ENCODE measurements around the gene FAM20C. TPM values are rescaled to one million over a fixed set of nuclear protein-coding genes. Genes with fewer than 3 reads are reported as not detected.

The FAM20C gene
- total RNA-seq, 1 donor from 2014 or later, result 1.3 TPM

DNA sequence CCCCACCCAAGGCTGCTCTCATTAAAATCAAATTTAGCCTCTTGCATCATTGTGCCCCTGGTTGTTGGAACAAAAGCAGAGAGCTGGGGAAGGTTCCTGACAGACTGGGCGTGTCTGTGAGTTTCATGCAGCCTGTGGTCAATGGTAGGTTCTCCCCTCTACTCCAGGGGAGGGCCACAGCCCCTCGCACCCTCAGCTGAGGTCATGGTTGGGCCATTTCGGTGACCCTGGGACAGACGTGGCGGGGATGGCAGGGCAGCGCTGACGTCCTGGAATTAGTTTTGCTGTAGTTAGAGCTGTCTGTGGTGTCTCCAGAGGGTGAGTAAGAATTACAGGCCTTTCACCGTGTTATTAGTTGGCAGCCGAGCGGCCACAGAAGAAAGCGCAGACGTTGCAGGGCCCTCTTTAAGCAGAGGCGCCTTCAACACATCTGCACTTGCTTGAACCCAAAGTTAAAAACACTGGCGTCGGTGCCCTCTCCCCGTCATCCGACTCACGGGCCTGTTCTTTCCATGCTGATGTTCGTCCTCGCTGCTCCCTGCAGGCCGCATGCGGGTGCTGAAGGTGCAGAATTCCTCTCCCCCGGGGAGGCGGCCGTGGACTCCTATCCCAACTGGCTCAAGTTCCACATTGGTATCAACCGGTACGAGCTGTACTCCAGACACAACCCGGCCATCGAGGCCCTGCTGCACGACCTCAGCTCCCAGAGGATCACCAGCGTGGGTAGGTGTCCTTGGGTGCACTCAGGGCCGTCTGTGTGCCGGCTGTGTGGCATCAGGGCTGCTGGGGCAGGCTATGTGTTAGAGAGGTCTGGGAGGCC is 2.8 kb downstream of the FAM20C start:
- Histone ChIP-seq H3K27me3 (ENCODE audit: control insufficient read depth, insufficient read depth, low read length) (peaks cover 3% of the 10 kb centered on the region), H3K4me3 (ENCODE audit: low read depth, low read length) (no peak overlapping the region), H3K36me3 (ENCODE audit: control insufficient read depth, insufficient read depth, low read length) (peaks cover 2% of the 10 kb centered on the region)
- no peak for FAIRE-seq
- TF ChIP-seq, protein P1, sequence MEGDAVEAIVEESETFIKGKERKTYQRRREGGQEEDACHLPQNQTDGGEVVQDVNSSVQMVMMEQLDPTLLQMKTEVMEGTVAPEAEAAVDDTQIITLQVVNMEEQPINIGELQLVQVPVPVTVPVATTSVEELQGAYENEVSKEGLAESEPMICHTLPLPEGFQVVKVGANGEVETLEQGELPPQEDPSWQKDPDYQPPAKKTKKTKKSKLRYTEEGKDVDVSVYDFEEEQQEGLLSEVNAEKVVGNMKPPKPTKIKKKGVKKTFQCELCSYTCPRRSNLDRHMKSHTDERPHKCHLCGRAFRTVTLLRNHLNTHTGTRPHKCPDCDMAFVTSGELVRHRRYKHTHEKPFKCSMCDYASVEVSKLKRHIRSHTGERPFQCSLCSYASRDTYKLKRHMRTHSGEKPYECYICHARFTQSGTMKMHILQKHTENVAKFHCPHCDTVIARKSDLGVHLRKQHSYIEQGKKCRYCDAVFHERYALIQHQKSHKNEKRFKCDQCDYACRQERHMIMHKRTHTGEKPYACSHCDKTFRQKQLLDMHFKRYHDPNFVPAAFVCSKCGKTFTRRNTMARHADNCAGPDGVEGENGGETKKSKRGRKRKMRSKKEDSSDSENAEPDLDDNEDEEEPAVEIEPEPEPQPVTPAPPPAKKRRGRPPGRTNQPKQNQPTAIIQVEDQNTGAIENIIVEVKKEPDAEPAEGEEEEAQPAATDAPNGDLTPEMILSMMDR (IDR thresholded peaks at IDR 0.05; ENCODE audit: insufficient read depth, low read length, severe bottlenecking), result no peak
- no peak for DNase-seq (ENCODE audit: low read depth)

DNA sequence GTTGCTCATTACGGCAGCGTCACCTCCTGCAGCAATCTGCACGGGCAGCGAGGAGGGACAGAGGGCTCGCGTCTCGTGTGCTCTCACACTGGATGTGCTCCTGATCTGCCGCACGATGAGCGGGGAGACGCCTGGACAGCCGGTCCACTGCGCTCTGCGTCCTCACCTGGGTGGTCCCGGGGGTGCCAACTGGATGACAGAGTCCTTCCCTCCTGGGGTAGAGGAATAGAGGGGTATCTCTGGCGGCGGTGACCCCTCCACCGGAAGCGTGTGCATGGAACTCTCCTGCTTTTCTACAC is 3.4 kb downstream of the FAM20C start:
- TF ChIP-seq, protein P1 (IDR thresholded peaks at IDR 0.05; ENCODE audit: insufficient read depth, low read length, severe bottlenecking), result no peak
- FAIRE-seq, result no peak
- no peak for DNase-seq (ENCODE audit: low read depth)
- peaks cover 2% of the 10 kb centered on the region for H3K36me3 ChIP-seq (ENCODE audit: control insufficient read depth, insufficient read depth, low read length)
- H3K4me3 ChIP-seq (ENCODE audit: low read depth, low read length), result no peak overlapping the region
- H3K27me3 ChIP-seq (ENCODE audit: control insufficient read depth, insufficient read depth, low read length), result peaks cover 3% of the 10 kb centered on the region

DNA sequence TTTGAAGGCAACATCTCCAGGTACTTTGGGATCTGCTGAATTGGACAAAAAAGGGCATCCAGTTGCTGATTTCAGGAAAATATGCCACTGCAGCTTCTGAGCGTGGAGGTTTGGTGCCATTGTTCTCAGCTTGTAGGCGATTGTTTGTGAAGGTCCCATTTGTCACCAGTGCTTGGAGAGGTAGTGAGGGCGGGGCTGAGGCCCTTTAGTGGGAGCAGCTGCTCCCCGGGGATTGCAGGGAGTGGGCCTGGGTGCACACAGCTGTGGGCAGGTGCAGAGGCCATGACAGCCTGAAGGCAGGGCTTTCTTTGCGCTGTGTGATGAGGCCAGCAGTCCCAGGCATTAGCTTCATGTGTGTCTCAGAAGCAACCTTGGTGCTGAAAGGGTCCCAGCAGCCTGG is 3.9 kb downstream of the FAM20C start:
- Histone ChIP-seq H3K27me3 (ENCODE audit: control insufficient read depth, insufficient read depth, low read length) (peaks cover 3% of the 10 kb centered on the region), H3K36me3 (ENCODE audit: control insufficient read depth, insufficient read depth, low read length) (peaks cover 2% of the 10 kb centered on the region), H3K4me3 (ENCODE audit: low read depth, low read length) (no peak overlapping the region)
- FAIRE-seq, result no peak
- DNase-seq (ENCODE audit: low read depth), result no peak
- TF ChIP-seq, protein P1 (IDR thresholded peaks at IDR 0.05; ENCODE audit: insufficient read depth, low read length, severe bottlenecking), result no peak

DNA sequence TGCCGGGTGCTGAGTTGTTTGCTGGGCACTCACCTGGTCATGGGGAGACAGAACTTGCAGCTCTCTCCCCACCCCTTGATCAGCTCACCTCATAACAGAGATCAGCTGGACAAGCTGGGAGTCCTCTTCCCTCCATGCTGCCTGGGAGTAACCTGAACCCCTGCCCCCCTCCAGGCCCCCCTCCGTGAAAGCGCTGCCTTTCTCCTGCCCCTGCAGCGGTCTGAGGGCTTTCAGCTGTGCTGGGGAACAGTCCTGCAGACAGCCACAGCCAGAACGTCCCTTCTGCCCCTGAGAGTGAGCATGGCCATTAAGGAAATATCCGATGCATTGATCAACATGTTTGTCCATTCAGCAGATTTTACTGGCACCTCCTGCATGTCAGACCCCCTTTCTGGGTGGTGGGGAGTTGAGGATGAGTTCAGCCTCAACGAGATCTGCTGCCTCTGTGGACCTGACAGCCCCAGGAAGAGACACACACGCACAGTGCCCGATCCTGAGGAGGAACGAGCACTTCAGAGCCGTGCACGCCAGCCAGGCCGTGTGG is 4.5 kb downstream of the FAM20C start:
- FAIRE-seq, result no peak
- TF ChIP-seq, protein P1 (IDR thresholded peaks at IDR 0.05; ENCODE audit: insufficient read depth, low read length, severe bottlenecking), result no peak
- DNase-seq (ENCODE audit: low read depth), result no peak
- Histone ChIP-seq H3K4me3 (ENCODE audit: low read depth, low read length) (no peak overlapping the region), H3K27me3 (ENCODE audit: control insufficient read depth, insufficient read depth, low read length) (peaks cover 3% of the 10 kb centered on the region), H3K36me3 (ENCODE audit: control insufficient read depth, insufficient read depth, low read length) (peaks cover 2% of the 10 kb centered on the region)

DNA sequence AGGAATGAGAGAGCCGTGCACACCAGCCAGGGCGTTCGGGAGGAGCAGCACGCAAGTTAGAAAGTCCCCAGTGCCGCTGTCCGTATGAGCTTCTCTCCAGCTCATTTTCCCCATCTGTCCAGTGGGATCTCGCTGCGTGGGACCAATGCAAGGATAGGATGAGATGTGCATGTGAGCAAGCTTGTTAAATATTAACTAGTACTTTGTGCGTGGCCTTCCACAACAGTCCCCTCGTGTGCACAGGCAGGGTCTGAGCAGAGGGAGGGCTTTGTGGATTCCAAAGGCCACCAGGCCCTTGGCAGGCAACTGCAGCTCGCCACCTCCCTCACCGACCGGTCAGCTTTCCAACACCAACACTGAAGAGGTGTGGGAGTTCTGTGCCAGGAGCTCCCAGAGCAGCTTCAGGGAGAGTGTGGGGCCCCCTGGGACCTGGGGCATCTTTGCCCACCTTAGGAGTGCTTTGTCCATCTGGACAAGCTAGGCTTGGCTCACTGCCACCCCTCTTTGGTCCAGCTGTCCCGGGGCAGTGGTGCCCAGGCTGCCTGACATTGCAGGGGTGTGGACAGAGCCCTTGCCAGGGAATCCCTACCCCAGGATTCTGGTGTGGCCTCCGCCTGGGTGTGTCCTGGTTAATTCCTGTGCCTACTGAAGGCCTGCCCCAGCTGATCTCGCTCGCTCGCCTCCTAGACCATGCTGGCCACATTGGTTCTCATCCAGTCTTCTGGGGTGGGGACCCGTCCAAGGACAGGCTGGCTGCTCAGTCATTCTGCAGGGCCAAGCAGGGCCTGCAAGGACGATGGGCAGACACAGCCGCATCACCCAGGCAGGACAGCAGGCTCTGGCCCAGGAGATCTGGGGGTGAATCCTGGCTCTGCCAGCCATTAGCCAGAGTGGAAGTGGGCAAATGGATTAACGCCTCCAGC is 5.3 kb downstream of the FAM20C start:
- DNase-seq (ENCODE audit: low read depth) (no peak), FAIRE-seq (no peak)
- no peak overlapping the region for H3K4me3 ChIP-seq (ENCODE audit: low read depth, low read length)
- H3K36me3 ChIP-seq (ENCODE audit: control insufficient read depth, insufficient read depth, low read length), result peaks cover 2% of the 10 kb centered on the region
- TF ChIP-seq, protein P1 (IDR thresholded peaks at IDR 0.05; ENCODE audit: insufficient read depth, low read length, severe bottlenecking), result no peak
- peaks cover 3% of the 10 kb centered on the region for H3K27me3 ChIP-seq (ENCODE audit: control insufficient read depth, insufficient read depth, low read length)
